GM19324 (cell line): ENCODE data around the gene CDC42BPG.

ENCODE experiments used
- ATAC-seq: cut with Tn5 transposase; IDR thresholded peaks from one replicate; pipeline ENCODE4 v1.9.1; 2021; ENCODE audit warnings: mild to moderate bottlenecking, moderate library complexity; ENCODE audit not compliant: unreplicated experiment, low FRiP score

CDC42BPG gene

GRCh38 chr11:64810891-64811272, 33.6 kb downstream of the CDC42BPG start:
- peak; percentile 7 for ATAC-seq

- ATAC-seq = peak; percentile 86
Observed at GRCh38 chr11:64810271-64810890, 34.1 kb downstream of the CDC42BPG start, which contains the start of gene MEN1. TSS of gene MEN1 (minus strand) at chr11:64810551. CDS start at chr11:64810109, 442 bp downstream.

GRCh38 chr11:64809781-64810241, 34.6 kb downstream of the CDC42BPG start:
- peak; percentile 5 for ATAC-seq

- ATAC-seq = no peak
Observed at GRCh38 chr11:64805481-64805880, 39.0 kb downstream of the CDC42BPG start.

GRCh38 chr11:64804346-64805210, 39.9 kb downstream of the CDC42BPG start:
- no peak for ATAC-seq

- no peak for ATAC-seq
Observed at GRCh38 chr11:64803846-64804345, 40.6 kb downstream of the CDC42BPG start.

GRCh38 chr11:64803158-64803845, 41.2 kb downstream of the CDC42BPG start, which contains the start of gene MAP4K2:
TSS of gene MAP4K2 (minus strand) at chr11:64803214. CDS start at chr11:64803149, 65 bp downstream.
- ATAC-seq = peak; percentile 75

- ATAC-seq = peak; percentile 36
Observed at GRCh38 chr11:64802370-64803157, 41.9 kb downstream of the CDC42BPG start.

- no peak for ATAC-seq
Observed at GRCh38 chr11:64801561-64802369, 42.7 kb downstream of the CDC42BPG start.

GRCh38 chr11:64801158-64801464, 43.3 kb downstream of the CDC42BPG start:
- no peak for ATAC-seq

- no peak for ATAC-seq
Observed at GRCh38 chr11:64800303-64801157, 43.9 kb downstream of the CDC42BPG start.

- no peak for ATAC-seq
Observed at GRCh38 chr11:64799623-64800302, 44.7 kb downstream of the CDC42BPG start.

- no peak for ATAC-seq
Observed at GRCh38 chr11:64799256-64799622, 45.2 kb downstream of the CDC42BPG start.

GRCh38 chr11:64796757-64797541, 47.5 kb downstream of the CDC42BPG start:
- no peak for ATAC-seq

GRCh38 chr11:64796047-64796756, 48.3 kb downstream of the CDC42BPG start:
- ATAC-seq = no peak

GRCh38 chr11:64794526-64794925, 49.9 kb downstream of the CDC42BPG start:
- ATAC-seq = no peak
